Activated CD4-positive, alpha-beta T cell treated with anti-CD3 and anti-CD28 coated beads, Interleukin-2, amount 50 U/mL, for 1 hour (primary cell): ENCODE data around the gene SCN8A.

Source experiments
- DNase-seq: peaks from one replicate; pipeline ENCODE4 v3.0.0-alpha.2; 2020

Gene SCN8A

DNA sequence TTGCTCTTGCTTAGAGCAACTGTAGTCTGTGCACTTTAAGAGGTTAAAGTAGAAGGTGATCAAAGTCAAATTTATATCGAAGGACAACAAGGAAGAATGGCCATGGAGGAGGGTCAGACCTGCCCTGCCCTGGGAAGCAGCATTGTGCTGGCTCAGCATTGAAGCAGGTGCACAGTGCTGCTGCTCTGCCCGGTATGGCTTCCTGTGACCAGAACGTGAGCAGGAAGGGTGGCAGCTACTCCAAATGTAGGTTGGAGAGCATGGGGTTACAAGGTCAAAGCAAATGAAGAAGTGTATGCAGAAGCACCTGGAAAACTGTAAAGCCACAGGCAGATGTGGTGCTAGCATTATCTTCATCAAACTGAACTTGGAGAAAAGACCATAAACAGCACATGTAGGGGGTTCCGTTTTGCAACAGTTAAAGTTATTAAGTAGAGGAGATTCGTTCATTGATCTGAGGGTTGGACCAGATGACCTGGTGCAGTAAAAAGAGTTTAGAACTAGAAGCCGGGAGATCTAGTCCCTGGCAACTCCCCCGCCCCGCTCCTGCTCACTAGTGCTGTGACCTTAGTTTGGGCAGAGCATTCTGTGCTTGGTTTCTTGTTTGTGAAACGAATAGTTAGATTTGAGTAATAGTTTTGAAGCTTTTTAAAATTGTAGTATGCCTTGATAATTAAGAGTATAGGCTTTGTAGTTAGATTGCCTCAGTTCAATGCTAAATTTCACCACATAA, 84.2 kb downstream of the SCN8A start:
- DNase-seq: no peak

GRCh38 chr12:51676875-51677274, 85.8 kb downstream of the SCN8A start:
- DNase-seq: no peak

- DNase-seq: no peak
Observed at GRCh38 chr12:51677284-51677968, 86.4 kb downstream of the SCN8A start.

- DNase-seq: peak; percentile 12
Observed at GRCh38 chr12:51678086-51678724, 87.2 kb downstream of the SCN8A start.

DNA sequence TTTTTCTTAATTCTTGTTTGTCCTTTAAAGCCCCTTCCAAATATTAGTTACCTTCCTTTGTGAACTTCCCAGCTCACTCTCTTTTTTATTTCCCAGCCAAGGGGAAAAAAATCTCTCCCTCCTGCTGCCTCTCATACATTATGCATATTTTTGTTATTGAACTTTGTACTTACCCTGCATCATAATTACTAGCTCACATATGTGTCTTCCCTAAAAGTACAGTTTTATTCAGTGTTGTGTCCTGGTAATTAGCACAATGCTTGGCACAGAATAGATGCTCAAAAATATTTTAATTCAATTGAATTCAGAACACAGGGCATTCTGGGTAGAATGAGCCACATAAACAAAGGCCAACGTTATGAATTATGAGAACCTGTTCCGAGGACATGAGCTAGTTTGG, 91.9 kb downstream of the SCN8A start:
- no peak for DNase-seq

- DNase-seq: no peak
Observed at GRCh38 chr12:51683763-51684357, 92.8 kb downstream of the SCN8A start.

- no peak for DNase-seq
Observed at GRCh38 chr12:51686727-51687126, 95.7 kb downstream of the SCN8A start.

DNA sequence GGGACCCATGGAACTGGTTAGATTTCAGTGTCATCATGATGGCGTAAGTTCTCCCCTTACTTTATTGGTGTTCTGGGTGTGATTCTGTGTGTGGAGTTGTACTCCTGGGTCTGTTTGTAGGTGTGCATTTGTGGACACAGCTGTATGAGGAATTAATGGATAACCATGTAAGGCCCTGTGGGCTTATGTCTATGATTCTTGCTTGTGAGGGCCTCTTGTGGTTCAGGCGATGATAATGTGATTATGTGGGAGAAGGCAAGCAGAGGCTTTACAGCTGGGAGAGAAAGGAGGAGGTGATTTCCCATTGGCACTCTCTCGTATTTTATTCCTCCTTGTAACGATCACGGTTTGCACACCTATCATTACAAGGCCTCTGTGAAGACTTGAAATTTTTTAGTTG, 96.1 kb downstream of the SCN8A start:
- DNase-seq: no peak

DNA sequence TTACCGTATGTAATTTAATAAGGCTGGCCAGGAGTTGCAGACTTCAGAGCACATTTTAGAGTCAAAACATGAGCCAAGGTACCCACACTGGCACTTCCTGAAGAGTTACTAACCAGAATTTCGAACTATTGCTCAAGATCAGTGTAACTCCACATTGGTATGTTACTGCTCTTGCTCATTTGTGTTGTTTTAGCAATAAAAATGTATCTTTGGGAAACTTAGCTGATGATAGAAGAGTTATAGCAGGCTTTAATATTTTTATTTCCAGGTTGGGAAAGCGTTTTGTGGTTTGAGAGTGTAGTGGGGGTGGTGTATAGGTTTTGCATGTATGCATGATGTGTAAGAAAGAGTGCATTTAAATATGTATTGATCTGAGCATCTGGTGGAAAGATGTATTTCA, 96.6 kb downstream of the SCN8A start:
- DNase-seq: no peak

GRCh38 chr12:51689983-51690382, 99.0 kb downstream of the SCN8A start:
- no peak for DNase-seq

DNA sequence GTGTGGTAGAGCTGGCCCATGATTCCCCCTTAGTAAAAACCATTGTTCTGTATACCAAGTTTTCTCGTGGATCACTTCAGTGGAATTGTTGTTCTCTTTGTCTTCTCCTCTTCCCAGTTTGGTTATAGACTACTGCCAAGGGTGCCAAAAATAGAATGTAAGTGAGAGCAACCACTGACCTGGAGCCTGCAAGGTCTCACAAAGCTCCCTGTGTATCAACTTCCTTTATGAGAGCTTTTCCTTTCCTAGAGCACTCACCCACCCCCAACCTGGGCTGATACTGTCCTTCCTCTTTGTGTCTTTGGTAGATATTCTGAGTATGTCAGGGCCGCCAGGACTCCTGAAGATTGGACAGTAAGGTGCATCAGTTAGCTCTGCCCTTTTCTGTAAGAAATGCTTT, 101.0 kb downstream of the SCN8A start:
- no peak for DNase-seq

GRCh38 chr12:51693569-51693968, 102.5 kb downstream of the SCN8A start:
- DNase-seq: no peak

DNA sequence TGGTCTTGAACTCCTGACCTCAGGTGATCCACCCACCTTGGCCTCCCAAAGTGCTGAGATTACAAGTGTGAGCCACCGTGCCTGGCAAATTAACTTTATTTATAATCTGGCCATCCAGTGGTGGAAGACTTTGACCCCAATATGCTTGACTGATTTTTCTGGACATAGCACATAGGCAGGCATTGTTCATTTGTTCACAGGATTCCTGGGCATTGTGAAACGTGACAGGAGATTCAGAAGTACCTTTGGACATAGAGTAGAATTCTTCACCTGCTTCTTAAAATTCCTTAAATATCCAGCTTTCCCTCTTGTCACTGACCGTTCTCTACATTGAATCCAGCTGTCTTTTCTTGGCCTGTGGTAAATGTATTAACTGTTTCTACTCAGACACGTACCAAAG, 103.1 kb downstream of the SCN8A start:
- DNase-seq: no peak

DNA sequence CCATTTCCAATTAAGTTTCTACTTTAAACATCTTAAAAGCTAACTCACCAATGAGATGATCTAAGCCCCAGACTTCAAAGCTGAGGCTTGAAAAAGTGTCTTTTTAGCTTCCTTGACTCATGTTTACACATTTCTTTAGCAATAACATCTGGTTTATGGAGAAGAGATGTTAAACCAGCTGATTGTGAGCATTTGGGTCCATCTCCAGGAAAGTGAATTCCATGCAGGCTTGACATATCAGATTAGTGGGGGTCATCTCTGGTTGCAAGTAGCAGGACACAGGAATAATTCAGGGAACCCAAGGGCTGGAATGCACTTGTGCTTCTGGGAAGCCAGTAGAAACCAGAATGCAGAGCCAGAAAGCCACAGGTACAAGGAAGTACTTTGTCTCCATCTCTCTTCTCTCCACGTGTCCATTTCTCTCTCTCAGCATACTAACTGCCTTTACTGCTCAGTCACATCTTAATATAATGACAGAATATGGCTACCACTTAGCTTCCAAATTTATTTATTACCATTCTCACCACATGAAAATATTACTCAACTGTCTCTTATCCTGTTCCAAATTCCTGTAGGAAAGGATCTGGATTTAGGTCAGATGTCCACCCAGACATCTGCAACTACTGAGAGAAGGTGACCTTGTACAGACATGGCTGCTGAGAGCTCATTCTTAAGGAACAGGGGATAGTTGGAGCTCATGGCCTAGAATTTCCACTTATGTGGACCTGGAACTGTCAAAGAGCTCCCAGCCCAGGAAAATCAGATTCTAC, 104.4 kb downstream of the SCN8A start:
- DNase-seq: no peak

GRCh38 chr12:51699219-51699618, 108.2 kb downstream of the SCN8A start:
- no peak for DNase-seq

- DNase-seq: no peak
Observed at GRCh38 chr12:51700887-51701286, 109.9 kb downstream of the SCN8A start.

GRCh38 chr12:51702587-51702986, 111.6 kb downstream of the SCN8A start:
- DNase-seq: no peak

- DNase-seq: no peak
Observed at GRCh38 chr12:51705450-51705849, 114.4 kb downstream of the SCN8A start.

- DNase-seq: no peak
Observed at GRCh38 chr12:51706206-51706605, 115.2 kb downstream of the SCN8A start.

DNA sequence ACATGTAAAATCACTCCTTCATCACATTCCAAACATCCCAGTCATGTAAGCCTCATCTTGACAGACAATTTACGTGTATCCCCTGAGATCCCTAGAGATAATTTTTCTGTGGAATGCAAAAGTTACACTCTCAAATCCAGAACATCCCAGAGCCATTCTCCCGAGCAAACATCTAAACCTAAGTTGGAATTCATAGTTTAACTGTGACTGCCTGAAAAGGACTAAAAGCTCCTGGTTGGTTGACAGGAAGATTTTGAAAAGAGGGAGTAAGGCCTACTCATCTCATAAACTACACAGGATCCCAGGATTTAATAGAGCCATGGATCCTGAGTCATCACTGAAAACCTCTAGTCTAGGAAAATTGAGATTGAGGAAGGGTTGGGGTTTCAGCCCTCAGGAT, 123.6 kb downstream of the SCN8A start:
- no peak for DNase-seq

GRCh38 chr12:51717326-51717925, 126.4 kb downstream of the SCN8A start:
- DNase-seq: no peak

DNA sequence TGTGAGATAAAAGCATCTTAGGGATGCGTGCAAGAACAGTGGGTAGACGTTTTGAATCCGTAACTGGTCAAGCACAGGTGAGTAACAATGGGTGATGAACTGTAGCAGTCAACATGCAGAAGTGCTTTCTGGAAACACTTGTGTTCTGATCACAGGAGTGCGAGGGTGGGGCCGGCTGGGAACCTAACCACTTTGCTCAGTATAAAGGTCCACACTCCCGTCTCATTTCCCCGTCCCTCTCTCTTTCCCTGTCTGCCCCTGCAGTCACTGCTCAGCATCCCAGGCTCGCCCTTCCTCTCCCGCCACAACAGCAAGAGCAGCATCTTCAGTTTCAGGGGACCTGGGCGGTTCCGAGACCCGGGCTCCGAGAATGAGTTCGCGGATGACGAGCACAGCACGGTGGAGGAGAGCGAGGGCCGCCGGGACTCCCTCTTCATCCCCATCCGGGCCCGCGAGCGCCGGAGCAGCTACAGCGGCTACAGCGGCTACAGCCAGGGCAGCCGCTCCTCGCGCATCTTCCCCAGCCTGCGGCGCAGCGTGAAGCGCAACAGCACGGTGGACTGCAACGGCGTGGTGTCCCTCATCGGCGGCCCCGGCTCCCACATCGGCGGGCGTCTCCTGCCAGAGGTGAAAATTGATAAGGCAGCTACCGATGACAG, 130.4 kb downstream of the SCN8A start:
- peak; percentile 30 for DNase-seq
